ENCODE data around the gene CD247. TPM values are rescaled to one million over a fixed set of nuclear protein-coding genes. Genes with fewer than 3 reads are reported as not detected.

Gene CD247
- total and polyA plus RNA-seq, 9 of the 15 experiments (the other 6 are each of a cell fraction or from before 2014, with no cell fraction given), result 0.08 to 0.42 (median 0.28) TPM; not detected in 5

GRCh38 chr1:167553136-167554027 lies 35.1 kb upstream of the CD247 start, which contains the start of gene CREG1 (continued):
- TF ChIP-seq SIX5 (IDR thresholded peaks at IDR 0.05; ENCODE audit: borderline replicate concordance in 1 of 2, insufficient read depth in 1 of 2, low read depth in 1 of 2, low read length in 2 of 2) (no peak), GABPB1 (CRISPR knock-in tag; IDR thresholded peaks at IDR 0.05) (no peak; the same call in 1 of the 2 replicates), ELK1 (CRISPR knock-in tag; IDR thresholded peaks at IDR 0.05) (no peak), ZBTB12 (CRISPR knock-in tag; IDR thresholded peaks at IDR 0.05) (peak; percentile 32; the same call in 1 of the 2 replicates), TEAD4 (IDR thresholded peaks at IDR 0.05; ENCODE audit: low read length) (peak; percentile 32), TEAD4 (CRISPR knock-in tag; IDR thresholded peaks at IDR 0.05; ENCODE audit: borderline replicate concordance) (no peak), ZBTB9 (CRISPR knock-in tag; IDR thresholded peaks at IDR 0.05) (peak; percentile 90; the same call in 1 of the 2 replicates), VEZF1 (CRISPR knock-in tag; IDR thresholded peaks at IDR 0.05) (peak; percentile 65), CHD2 (IDR thresholded peaks at IDR 0.05; ENCODE audit: low read depth, low read length) (0 out of 2 replicates have a peak, but pooled peaks have one; percentile 19), ZNF146 (CRISPR knock-in tag; IDR thresholded peaks at IDR 0.05; ENCODE audit: unreplicated experiment) (no peak), ZNF507 (tag; conservative IDR thresholded peaks at IDR 0.05) (no peak), ZNF79 (CRISPR knock-in tag; IDR thresholded peaks at IDR 0.05; ENCODE audit: low read depth) (no peak), TARDBP (IDR thresholded peaks at IDR 0.05) (peak; percentile 91), NR2C1 (IDR thresholded peaks at IDR 0.05) (no peak), NR2C1 (tag; IDR thresholded peaks at IDR 0.05) (no peak), PHTF2 (CRISPR knock-in tag; IDR thresholded peaks at IDR 0.05) (no peak)
- TF ChIP-seq, protein P1, sequence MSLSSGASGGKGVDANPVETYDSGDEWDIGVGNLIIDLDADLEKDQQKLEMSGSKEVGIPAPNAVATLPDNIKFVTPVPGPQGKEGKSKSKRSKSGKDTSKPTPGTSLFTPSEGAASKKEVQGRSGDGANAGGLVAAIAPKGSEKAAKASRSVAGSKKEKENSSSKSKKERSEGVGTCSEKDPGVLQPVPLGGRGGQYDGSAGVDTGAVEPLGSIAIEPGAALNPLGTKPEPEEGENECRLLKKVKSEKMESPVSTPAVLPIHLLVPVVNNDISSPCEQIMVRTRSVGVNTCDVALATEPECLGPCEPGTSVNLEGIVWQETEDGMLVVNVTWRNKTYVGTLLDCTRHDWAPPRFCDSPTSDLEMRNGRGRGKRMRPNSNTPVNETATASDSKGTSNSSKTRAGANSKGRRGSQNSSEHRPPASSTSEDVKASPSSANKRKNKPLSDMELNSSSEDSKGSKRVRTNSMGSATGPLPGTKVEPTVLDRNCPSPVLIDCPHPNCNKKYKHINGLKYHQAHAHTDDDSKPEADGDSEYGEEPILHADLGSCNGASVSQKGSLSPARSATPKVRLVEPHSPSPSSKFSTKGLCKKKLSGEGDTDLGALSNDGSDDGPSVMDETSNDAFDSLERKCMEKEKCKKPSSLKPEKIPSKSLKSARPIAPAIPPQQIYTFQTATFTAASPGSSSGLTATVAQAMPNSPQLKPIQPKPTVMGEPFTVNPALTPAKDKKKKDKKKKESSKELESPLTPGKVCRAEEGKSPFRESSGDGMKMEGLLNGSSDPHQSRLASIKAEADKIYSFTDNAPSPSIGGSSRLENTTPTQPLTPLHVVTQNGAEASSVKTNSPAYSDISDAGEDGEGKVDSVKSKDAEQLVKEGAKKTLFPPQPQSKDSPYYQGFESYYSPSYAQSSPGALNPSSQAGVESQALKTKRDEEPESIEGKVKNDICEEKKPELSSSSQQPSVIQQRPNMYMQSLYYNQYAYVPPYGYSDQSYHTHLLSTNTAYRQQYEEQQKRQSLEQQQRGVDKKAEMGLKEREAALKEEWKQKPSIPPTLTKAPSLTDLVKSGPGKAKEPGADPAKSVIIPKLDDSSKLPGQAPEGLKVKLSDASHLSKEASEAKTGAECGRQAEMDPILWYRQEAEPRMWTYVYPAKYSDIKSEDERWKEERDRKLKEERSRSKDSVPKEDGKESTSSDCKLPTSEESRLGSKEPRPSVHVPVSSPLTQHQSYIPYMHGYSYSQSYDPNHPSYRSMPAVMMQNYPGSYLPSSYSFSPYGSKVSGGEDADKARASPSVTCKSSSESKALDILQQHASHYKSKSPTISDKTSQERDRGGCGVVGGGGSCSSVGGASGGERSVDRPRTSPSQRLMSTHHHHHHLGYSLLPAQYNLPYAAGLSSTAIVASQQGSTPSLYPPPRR (CRISPR knock-in tag; IDR thresholded peaks at IDR 0.05; ENCODE audit: borderline replicate concordance), result no peak; the same call in 1 of the 2 replicates
